ENCODE data around the gene NME5.
A peak's percentile ranks its signal among the peaks of the same experiment; 100 is the strongest.

NME5 gene

GRCh38 chr5:138096363-138096762 lies 42.9 kb downstream of the NME5 start:
- H3F3A ChIP-seq (ENCODE audit: low read depth) = 0 out of 2 replicates have a peak, but pooled peaks cover 3% of the 10 kb centered on the region
- no peak for TF ChIP-seq CTCF (conservative IDR thresholded peaks at IDR 0.05; ENCODE audit: low read length)
- TF ChIP-seq EZH2phosphoT487 (IDR thresholded peaks at IDR 0.05; ENCODE audit: borderline replicate concordance) = no peak
- no peak overlapping the region for H3K9ac ChIP-seq (ENCODE audit: low read depth, low read length, poor library complexity, severe bottlenecking)
- no peaks in the 10 kb centered on the region for H3K9me2 ChIP-seq (replicated peaks; ENCODE audit: low read depth, low read length)
- no peaks in the 10 kb centered on the region for H3K79me2 ChIP-seq (ENCODE audit: insufficient read depth, low read length)
- 0 out of 2 replicates have a peak overlapping the region, but pooled peaks have one; percentile 4 for H2AFZ ChIP-seq (ENCODE audit: low read length)
- no peaks in the 10 kb centered on the region for H3K27me3 ChIP-seq (ENCODE audit: insufficient read depth, low read length, poor library complexity, severe bottlenecking)
- no peaks in the 10 kb centered on the region for H4K20me1 ChIP-seq (ENCODE audit: insufficient read depth, low read length, poor library complexity, severe bottlenecking)
- no peaks in the 10 kb centered on the region for H3K36me3 ChIP-seq (ENCODE audit: insufficient read depth, low read length)
- H3K9me3 ChIP-seq (ENCODE audit: insufficient read depth, low read depth, low read length) = no peaks in the 10 kb centered on the region
- H3K4me3 ChIP-seq (ENCODE audit: low read length, poor library complexity, severe bottlenecking) = no peak overlapping the region
- peak overlapping the region; percentile 4 for H3K4me2 ChIP-seq (ENCODE audit: low read depth, low read length, poor library complexity, severe bottlenecking)
- peaks cover 52% of the 10 kb centered on the region for H3K4me1 ChIP-seq (ENCODE audit: insufficient read depth, low read length, poor library complexity, severe bottlenecking)

GRCh38 chr5:138095100-138095907 lies 43.9 kb downstream of the NME5 start:
- H3K36me3 ChIP-seq (ENCODE audit: insufficient read depth, low read length) = no peaks in the 10 kb centered on the region
- no peaks in the 10 kb centered on the region for H4K20me1 ChIP-seq (ENCODE audit: insufficient read depth, low read length, poor library complexity, severe bottlenecking)
- H3K4me1 ChIP-seq (ENCODE audit: insufficient read depth, low read length, poor library complexity, severe bottlenecking) = peaks cover 52% of the 10 kb centered on the region
- H3K4me2 ChIP-seq (ENCODE audit: low read depth, low read length, poor library complexity, severe bottlenecking) = no peak overlapping the region
- H2AFZ ChIP-seq (ENCODE audit: low read length) = no peak overlapping the region
- H3K4me3 ChIP-seq (ENCODE audit: low read length, poor library complexity, severe bottlenecking) = no peak overlapping the region
- H3K79me2 ChIP-seq (ENCODE audit: insufficient read depth, low read length) = no peaks in the 10 kb centered on the region
- H3F3A ChIP-seq (ENCODE audit: low read depth) = 0 out of 2 replicates have a peak, but pooled peaks cover 3% of the 10 kb centered on the region
- H3K9ac ChIP-seq (ENCODE audit: low read depth, low read length, poor library complexity, severe bottlenecking) = no peak overlapping the region
- TF ChIP-seq EZH2phosphoT487 (IDR thresholded peaks at IDR 0.05; ENCODE audit: borderline replicate concordance) (no peak), CTCF (conservative IDR thresholded peaks at IDR 0.05; ENCODE audit: low read length) (no peak)
- H3K27me3 ChIP-seq (ENCODE audit: insufficient read depth, low read length, poor library complexity, severe bottlenecking) = no peaks in the 10 kb centered on the region
- H3K9me3 ChIP-seq (ENCODE audit: insufficient read depth, low read depth, low read length) = no peaks in the 10 kb centered on the region
- H3K9me2 ChIP-seq (replicated peaks; ENCODE audit: low read depth, low read length) = no peaks in the 10 kb centered on the region

- Histone ChIP-seq H3K27me3 (ENCODE audit: insufficient read depth, low read length, poor library complexity, severe bottlenecking) (no peaks in the 10 kb centered on the region), H3K9me3 (ENCODE audit: insufficient read depth, low read depth, low read length) (no peaks in the 10 kb centered on the region)
Measured at GRCh38 chr5:138093036-138093435, 46.2 kb downstream of the NME5 start.

More at GRCh38 chr5:138093036-138093435, 46.2 kb downstream of the NME5 start:
- Histone ChIP-seq H3K4me1 (ENCODE audit: insufficient read depth, low read length, poor library complexity, severe bottlenecking) (peaks cover 52% of the 10 kb centered on the region), H3K4me3 (ENCODE audit: low read length, poor library complexity, severe bottlenecking) (no peak overlapping the region), H3K9me2 (replicated peaks; ENCODE audit: low read depth, low read length) (no peaks in the 10 kb centered on the region), H3K36me3 (ENCODE audit: insufficient read depth, low read length) (no peaks in the 10 kb centered on the region), H3F3A (ENCODE audit: low read depth) (0 out of 2 replicates have a peak, but pooled peaks cover 3% of the 10 kb centered on the region), H2AFZ (ENCODE audit: low read length) (no peak overlapping the region), H3K4me2 (ENCODE audit: low read depth, low read length, poor library complexity, severe bottlenecking) (peak overlapping the region; percentile 58), H4K20me1 (ENCODE audit: insufficient read depth, low read length, poor library complexity, severe bottlenecking) (no peaks in the 10 kb centered on the region), H3K79me2 (ENCODE audit: insufficient read depth, low read length) (no peaks in the 10 kb centered on the region), H3K9ac (ENCODE audit: low read depth, low read length, poor library complexity, severe bottlenecking) (no peak overlapping the region)
- TF ChIP-seq CTCF (conservative IDR thresholded peaks at IDR 0.05; ENCODE audit: low read length) (no peak), EZH2phosphoT487 (IDR thresholded peaks at IDR 0.05; ENCODE audit: borderline replicate concordance) (no peak)
